Stimulated activated CD4-positive, alpha-beta T cell treated with anti-CD3 and anti-CD28 coated beads, Interleukin-12 subunit alpha, Interleukin-12 subunit beta, amount 100 ng/mL, for 4 hours (primary cell): ENCODE results near the gene DYNAP.

ENCODE experiments used
- DNase-seq: peaks from one replicate; pipeline ENCODE4 v3.0.0-alpha.2; 2020

The DYNAP gene

DNA sequence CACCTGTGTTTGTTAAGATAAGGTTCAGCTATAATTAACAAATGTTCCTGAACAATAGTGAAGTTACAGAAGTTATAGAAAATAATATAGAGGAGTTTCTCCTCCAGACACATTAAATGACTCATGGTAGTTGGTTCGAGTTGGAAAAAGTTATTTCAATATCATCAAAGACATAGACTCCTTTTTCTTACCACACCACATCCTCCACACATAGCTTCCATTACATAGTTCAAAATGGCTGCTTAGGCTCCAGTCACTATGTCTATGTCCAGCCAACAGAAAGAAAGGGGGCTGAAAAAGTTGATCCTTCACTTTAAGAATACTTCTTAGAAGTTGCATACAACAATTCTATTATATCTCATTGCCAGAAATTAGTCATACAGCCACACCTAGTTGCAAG is 50.7 kb downstream of the DYNAP start:
- DNase-seq = no peak

DNA sequence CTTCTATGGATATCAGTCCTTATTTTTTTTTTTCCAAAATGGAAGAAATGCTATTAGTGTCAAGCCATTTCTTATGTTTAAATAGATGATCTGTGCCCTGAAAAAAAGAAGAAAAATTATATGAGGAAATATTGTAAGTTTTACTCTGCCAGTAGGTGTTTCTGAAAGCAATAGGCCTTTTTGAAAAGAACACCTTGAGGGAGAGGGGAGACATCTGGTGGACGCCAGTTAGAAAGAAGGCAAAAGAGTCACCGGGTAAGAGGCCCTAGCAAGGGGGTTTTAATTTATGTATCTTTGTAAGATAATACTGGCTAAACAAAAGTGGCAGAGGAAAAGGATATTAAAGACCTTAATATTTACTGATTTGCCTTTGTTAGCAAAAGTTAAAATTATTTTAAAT is 56.1 kb downstream of the DYNAP start:
- no peak for DNase-seq
